IMR-90 (cell line): ENCODE data around the gene CAMTA1. TPM values are rescaled to one million over a fixed set of nuclear protein-coding genes. Genes with fewer than 3 reads are reported as not detected.

Experiments used
- ATAC-seq: fragments of 200-7000 bp; cut with Tn5 transposase; 2 replicates; pipeline ENCODE4 v1.9.1; 2020; ENCODE audit warnings: low read depth, mild to moderate bottlenecking, moderate library complexity
- BruUV-seq: library from RNA; stranded (reverse); fragments of 400-500 nt; replicated peaks from 2 replicates; lab custom pipeline; 2021; lab: Mats Ljungman, UMichigan
- CTCF ChIA-PET: fragments of 300-600 bp; formaldehyde crosslinking; extraction: SDS; loops from one replicate; lab custom pipeline; 2021; ENCODE audit warnings: antibody characterized with exemption; lab: Yijun Ruan, JAX
- POLR2A ChIA-PET: fragments of 300-600 bp; sonication (Branson Sonifier 250); formaldehyde crosslinking; loops from one replicate; lab custom pipeline; 2022; ENCODE audit warnings: antibody characterized with exemption; ENCODE audit not compliant: unreplicated experiment; lab: Charles Lee
- DNase-seq: peaks from one replicate; pipeline ENCODE4 v3.0.0; 2013
- H2AFZ ChIP-seq: replicated peaks from 2 replicates; pipeline ENCODE3; 2013; ENCODE audit warnings: low read length, mild to moderate bottlenecking; ENCODE audit not compliant: poor library complexity
- H2AK5ac ChIP-seq: 2 replicates; pipeline ENCODE4 v1.6.1; 2013; ENCODE audit warnings: low read depth, low read length, inconsistent platforms
- H2AK9ac ChIP-seq: replicated peaks from 2 replicates; pipeline ENCODE3; 2013; ENCODE audit warnings: mild to moderate bottlenecking, low read depth, low read length, moderate library complexity; ENCODE audit not compliant: poor library complexity
- H2BK120ac ChIP-seq: 2 replicates; pipeline ENCODE4 v1.6.1; 2013; ENCODE audit warnings: low read depth, low read length, inconsistent platforms
- H2BK15ac ChIP-seq: 3 replicates; pipeline ENCODE4 v1.6.1; 2013; ENCODE audit warnings: low read depth, low read length, inconsistent platforms
- H2BK20ac ChIP-seq: 2 replicates; pipeline ENCODE4 v1.6.1; 2013; ENCODE audit warnings: low read depth, mild to moderate bottlenecking, inconsistent platforms, low read length, moderate library complexity
- H2BK5ac ChIP-seq: 2 replicates; pipeline ENCODE4 v1.6.1; 2013; ENCODE audit warnings: mild to moderate bottlenecking, low read depth, low read length, inconsistent platforms; ENCODE audit not compliant: poor library complexity, severe bottlenecking
- H3K14ac ChIP-seq: replicated peaks from 2 replicates; pipeline ENCODE4 v1.6.1; 2013; ENCODE audit warnings: low read depth, low read length, inconsistent platforms
- H3K18ac ChIP-seq: 2 replicates; pipeline ENCODE4 v1.6.1; 2013; ENCODE audit warnings: low read depth, low read length, control low read depth
- H3K23ac ChIP-seq: 2 replicates; pipeline ENCODE4 v1.6.1; 2013; ENCODE audit warnings: low read depth, low read length, inconsistent platforms
- H3K27ac ChIP-seq: 2 replicates; pipeline ENCODE4 v1.5.1; 2013; ENCODE audit warnings: mild to moderate bottlenecking, control low read depth, low read length; ENCODE audit not compliant: insufficient read depth
- H3K27me3 ChIP-seq: 2 replicates; pipeline ENCODE4 v1.6.1; 2013; ENCODE audit warnings: low read length; ENCODE audit not compliant: control insufficient read depth, insufficient read depth
- H3K36me3 ChIP-seq: 2 replicates; pipeline ENCODE4 v1.6.1; 2013; ENCODE audit warnings: low read length, mixed read lengths; ENCODE audit not compliant: control insufficient read depth, insufficient read depth
- H3K4ac ChIP-seq: 2 replicates; pipeline ENCODE4 v1.6.1; 2013; ENCODE audit warnings: low read depth, low read length, inconsistent platforms
- H3K4me1 ChIP-seq: 2 replicates; pipeline ENCODE4 v1.6.1; 2013; ENCODE audit warnings: low read length, mixed read lengths; ENCODE audit not compliant: control insufficient read depth, insufficient read depth
- H3K4me2 ChIP-seq: 2 replicates; pipeline ENCODE4 v1.6.1; 2013; ENCODE audit warnings: low read depth, mild to moderate bottlenecking, control low read depth, low read length, moderate library complexity
- H3K4me3 ChIP-seq: 2 replicates; pipeline ENCODE4 v1.5.1; 2013; ENCODE audit warnings: low read depth, mild to moderate bottlenecking, control low read depth, low read length, moderate library complexity; ENCODE audit not compliant: insufficient read depth
- H3K56ac ChIP-seq: 2 replicates; pipeline ENCODE4 v1.6.1; 2013; ENCODE audit warnings: low read length, inconsistent platforms; ENCODE audit not compliant: insufficient read depth; ENCODE audit errors: extremely low read depth
- H3K79me1 ChIP-seq, 2 experiments: 2 replicates each; pipeline ENCODE4 v1.6.1; 2013; ENCODE audit warnings: low read length in 2 of 2, inconsistent platforms in 1 of 2, low read depth in 1 of 2
- H3K9ac ChIP-seq: 2 replicates; pipeline ENCODE4 v1.6.1; 2013; ENCODE audit warnings: low read depth, low read length, control low read depth
- H3K9me1 ChIP-seq: 2 replicates; pipeline ENCODE4 v1.6.1; 2013; ENCODE audit warnings: low read length, inconsistent platforms; ENCODE audit not compliant: insufficient read depth
- H3K9me3 ChIP-seq: 2 replicates; pipeline ENCODE4 v1.6.1; 2013; ENCODE audit warnings: low read length; ENCODE audit not compliant: control insufficient read depth, insufficient read depth
- H4K20me1 ChIP-seq: 2 replicates; pipeline ENCODE4 v1.6.1; 2013; ENCODE audit warnings: low read length, inconsistent platforms; ENCODE audit not compliant: insufficient read depth
- H4K5ac ChIP-seq: 2 replicates; pipeline ENCODE4 v1.6.1; 2013; ENCODE audit warnings: mild to moderate bottlenecking, low read depth, low read length, control low read depth
- H4K8ac ChIP-seq, 2 experiments: 2 replicates each; pipeline ENCODE4 v1.6.1; 2013; ENCODE audit warnings: low read depth in 2 of 2, low read length in 2 of 2, control low read depth in 1 of 2, inconsistent platforms in 1 of 2
- H4K91ac ChIP-seq: 2 replicates; pipeline ENCODE4 v1.6.1; 2013; ENCODE audit warnings: low read depth, low read length, inconsistent platforms; ENCODE audit not compliant: insufficient read depth
- FOS ChIP-seq: fragments of 150-350 bp; IDR thresholded peaks from 2 replicates; pipeline ENCODE4 v1.6.1; 2016; ENCODE audit warnings: low read depth, low read length
- MAZ ChIP-seq: IDR thresholded peaks from 2 replicates; pipeline ENCODE4 v1.6.1; 2012; ENCODE audit warnings: low read depth, mild to moderate bottlenecking, low read length, improper control_type of control experiment, moderate library complexity, borderline replicate concordance
- MXI1 ChIP-seq: IDR thresholded peaks from 2 replicates; pipeline ENCODE4 v1.6.1; 2012; ENCODE audit warnings: low read depth, mild to moderate bottlenecking, low read length, moderate library complexity, borderline replicate concordance
- NFE2L2 ChIP-seq: fragments of 150-350 bp; IDR thresholded peaks from 2 replicates; pipeline ENCODE4 v1.6.1; 2016; ENCODE audit warnings: low read depth, mild to moderate bottlenecking, low read length
- POLR2A ChIP-seq: IDR thresholded peaks from 2 replicates; pipeline ENCODE4 v1.6.1; 2012; ENCODE audit warnings: mild to moderate bottlenecking, low read depth, low read length
- RAD21 ChIP-seq: IDR thresholded peaks from 2 replicates; pipeline ENCODE4 v1.6.1; 2012; ENCODE audit warnings: low read length, improper control_type of control experiment
- RCOR1 ChIP-seq: IDR thresholded peaks from 2 replicates; pipeline ENCODE4 v1.6.1; 2012; ENCODE audit warnings: mild to moderate bottlenecking, low read length, improper control_type of control experiment; ENCODE audit not compliant: insufficient replicate concordance
- RFX5 ChIP-seq: IDR thresholded peaks from 2 replicates; pipeline ENCODE4 v1.8.0; 2012; ENCODE audit warnings: low read depth, mild to moderate bottlenecking, low read length, moderate library complexity
- SMC3 ChIP-seq: fragments of 150-350 bp; IDR thresholded peaks from 2 replicates; pipeline ENCODE4 v1.6.1; 2016; ENCODE audit warnings: low read depth, mild to moderate bottlenecking, antibody characterized with exemption, low read length, moderate library complexity
- WGBS, 2 experiments: methylation state at CpG; one replicate each; pipeline versions ENCODE4 v1.1.5 to v1.1.7; 2013; ENCODE audit warnings: missing lambda C conversion rate in 2 of 2; ENCODE audit not compliant: insufficient read length in 1 of 2; ENCODE audit errors: extremely low coverage in 2 of 2; 5-methylcytosine and 5-hydroxymethylcytosine counted together
- dilution Hi-C: fragments of 300-500 bp; cut with HindIII; formaldehyde crosslinking; loops from one replicate; pipeline ENCODE4 v1.14.3; 2018; ENCODE audit warnings: low sequenced_read_pairs; ENCODE audit not compliant: unreplicated experiment
- in situ Hi-C: fragments of 300-500 bp; cut with MboI; formaldehyde crosslinking; loops from 3 replicates; pipeline ENCODE4 v1.14.3; 2019; ENCODE audit warnings: low sequenced_read_pairs, inconsistent platforms, mixed read lengths
- intact Hi-C: fragments of 100-400 bp; cut with micrococcal nuclease; formaldehyde crosslinking; loops from 2 replicates; pipeline ENCODE4 v1.10.0; 2022
- polyA plus RNA-seq, 3 experiments: library from polyadenylated mRNA; depleted of rRNA; stranded (reverse); fragments of >200 nt; gene quantifications; 2 replicates each; pipeline ENCODE4 v1.2.3, GENCODE V29; 2012; ENCODE audit warnings: low replicate concordance in 1 of 3
- total RNA-seq: library from RNA; depleted of rRNA; stranded (reverse); fragments of >200 nt; gene quantifications from 2 replicates; pipeline ENCODE4 v1.2.3, GENCODE V29; 2012
- TF ChIP-seq, protein P1 (sequence below): fragments of 150-350 bp; IDR thresholded peaks from 2 replicates; pipeline ENCODE4 v1.6.1; 2016; ENCODE audit warnings: low read depth, mild to moderate bottlenecking, low read length, moderate library complexity, borderline replicate concordance
- TF ChIP-seq, protein P2 (sequence below): fragments of 150-350 bp; IDR thresholded peaks from 2 replicates; pipeline ENCODE4 v1.6.1; 2017; ENCODE audit warnings: mild to moderate bottlenecking, antibody characterized with exemption, low read length, low read depth

The CAMTA1 gene
- total and polyA plus RNA-seq, 2 of the 4 experiments (the other 2 are of a cell fraction): 35.5 to 74.3 TPM

DNA sequence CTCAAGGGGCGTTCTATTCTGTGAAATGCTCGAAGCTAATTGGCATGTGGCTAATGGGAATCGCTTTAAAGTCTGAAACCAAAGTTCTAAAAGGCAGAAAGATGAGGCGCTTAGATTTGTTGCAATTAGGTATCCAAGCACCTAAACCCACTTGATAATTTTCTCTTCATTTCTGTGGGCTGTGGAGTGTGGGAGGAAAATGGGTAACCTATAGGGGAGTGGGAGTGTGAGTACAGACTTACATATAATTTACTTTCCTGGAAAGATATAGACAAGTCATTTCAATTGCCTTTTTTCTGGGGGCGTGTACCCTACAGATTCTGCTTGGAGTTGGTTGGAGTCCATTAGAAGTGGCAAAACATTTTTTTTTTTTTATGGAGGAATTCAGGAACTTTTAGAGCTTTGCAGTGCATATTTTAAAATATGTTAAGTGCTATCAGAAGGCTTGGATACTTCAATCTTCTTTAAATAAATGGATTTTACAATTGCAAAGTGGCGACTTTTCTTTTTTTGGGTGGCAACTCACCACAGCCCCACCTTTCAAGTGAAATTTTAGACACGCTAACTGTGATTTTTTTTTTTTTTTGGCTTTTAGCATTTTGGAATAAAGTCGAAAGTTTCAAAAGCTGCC, 254.5 kb downstream of the CAMTA1 start:
- Histone ChIP-seq H3K9ac (no peak overlapping the region), H4K91ac (no peak overlapping the region), H3K4ac (no peak overlapping the region), H2BK15ac (no peak overlapping the region), H3K27me3 (peaks cover 13% of the 10 kb centered on the region), H2BK20ac (no peak overlapping the region), H3K56ac (no peak overlapping the region), H2AFZ (no peak overlapping the region), H4K20me1 (no peaks in the 10 kb centered on the region), H2AK9ac (no peak overlapping the region), H3K9me3 (no peaks in the 10 kb centered on the region), H4K5ac (no peak overlapping the region), H3K9me1 (no peaks in the 10 kb centered on the region), H2BK5ac (no peak overlapping the region), H2BK120ac (no peak overlapping the region), H3K4me2 (no peak overlapping the region), H3K4me3 (no peak overlapping the region), H3K4me1 (no peaks in the 10 kb centered on the region), H3K23ac (no peak overlapping the region), H2AK5ac (no peak overlapping the region), H4K8ac (no peak overlapping the region), H3K18ac (no peak overlapping the region), H3K14ac (no peak overlapping the region), H3K79me1 (no peaks in the 10 kb centered on the region), H3K27ac (no peak overlapping the region), H3K36me3 (no peaks in the 10 kb centered on the region)
- no TSS peak for BruUV-seq
- ChIA-PET POLR2A (no interaction called here), CTCF (no interaction called here)
- DNase-seq: no peak
- no peak for ATAC-seq
- in situ Hi-C loops (loop anchor here (5.0 kb wide), 1 partner anchor 608 kb away; no protein-coding TSS in a partner anchor), dilution Hi-C loops (no loop called here), intact Hi-C loops (loop anchor here (10.0 kb wide), 1 partner anchor 315 kb away; no protein-coding TSS in a partner anchor)
- TF ChIP-seq, protein P1, sequence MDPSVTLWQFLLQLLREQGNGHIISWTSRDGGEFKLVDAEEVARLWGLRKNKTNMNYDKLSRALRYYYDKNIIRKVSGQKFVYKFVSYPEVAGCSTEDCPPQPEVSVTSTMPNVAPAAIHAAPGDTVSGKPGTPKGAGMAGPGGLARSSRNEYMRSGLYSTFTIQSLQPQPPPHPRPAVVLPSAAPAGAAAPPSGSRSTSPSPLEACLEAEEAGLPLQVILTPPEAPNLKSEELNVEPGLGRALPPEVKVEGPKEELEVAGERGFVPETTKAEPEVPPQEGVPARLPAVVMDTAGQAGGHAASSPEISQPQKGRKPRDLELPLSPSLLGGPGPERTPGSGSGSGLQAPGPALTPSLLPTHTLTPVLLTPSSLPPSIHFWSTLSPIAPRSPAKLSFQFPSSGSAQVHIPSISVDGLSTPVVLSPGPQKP: no peak
- no peak for TF ChIP-seq MXI1
- TF ChIP-seq MAZ: no peak
- no peak for TF ChIP-seq NFE2L2
- no peak for TF ChIP-seq RFX5
- TF ChIP-seq RAD21: no peak
- TF ChIP-seq POLR2A: no peak
- TF ChIP-seq SMC3: no peak
- TF ChIP-seq, protein P2, sequence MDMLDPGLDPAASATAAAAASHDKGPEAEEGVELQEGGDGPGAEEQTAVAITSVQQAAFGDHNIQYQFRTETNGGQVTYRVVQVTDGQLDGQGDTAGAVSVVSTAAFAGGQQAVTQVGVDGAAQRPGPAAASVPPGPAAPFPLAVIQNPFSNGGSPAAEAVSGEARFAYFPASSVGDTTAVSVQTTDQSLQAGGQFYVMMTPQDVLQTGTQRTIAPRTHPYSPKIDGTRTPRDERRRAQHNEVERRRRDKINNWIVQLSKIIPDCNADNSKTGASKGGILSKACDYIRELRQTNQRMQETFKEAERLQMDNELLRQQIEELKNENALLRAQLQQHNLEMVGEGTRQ: no peak
- TF ChIP-seq FOS: no peak
- no peak for TF ChIP-seq RCOR1
- no CpG with 5 or more reads among the region's 8 CpGs for WGBS, 2 experiments
